Effector memory CD4-positive, alpha-beta T cell (primary cell): ENCODE measurements around the gene BLTP3A.

Experiments used
- DNase-seq, 3 donors: peaks; one replicate each; pipeline ENCODE4 v3.0.0-alpha.2; 2020
- H3K27ac ChIP-seq: 2 replicates; pipeline ENCODE4 v1.7.0; 2013; ENCODE audit warnings: mild to moderate bottlenecking, low read length, moderate library complexity; ENCODE audit not compliant: insufficient read depth, poor library complexity, severe bottlenecking
- H3K27me3 ChIP-seq: replicated peaks from 2 replicates; pipeline ENCODE4 v1.7.0; 2013; ENCODE audit warnings: mild to moderate bottlenecking, low read length; ENCODE audit not compliant: insufficient read depth, control insufficient read depth, poor library complexity, severe bottlenecking
- H3K36me3 ChIP-seq: 2 replicates; pipeline ENCODE4 v1.7.0; 2013; ENCODE audit warnings: mild to moderate bottlenecking, low read length, moderate library complexity; ENCODE audit not compliant: control insufficient read depth, insufficient read depth
- H3K4me1 ChIP-seq: 2 replicates; pipeline ENCODE4 v1.7.0; 2013; ENCODE audit warnings: low read length, mild to moderate bottlenecking; ENCODE audit not compliant: control insufficient read depth, insufficient read depth, poor library complexity, severe bottlenecking
- H3K4me3 ChIP-seq: 2 replicates; pipeline ENCODE4 v1.7.0; 2013; ENCODE audit warnings: low read length, low read depth, mild to moderate bottlenecking; ENCODE audit not compliant: insufficient read depth, poor library complexity, severe bottlenecking
- H3K9me3 ChIP-seq: 2 replicates; pipeline ENCODE4 v1.7.0; 2013; ENCODE audit warnings: mild to moderate bottlenecking, low read length, moderate library complexity; ENCODE audit not compliant: control insufficient read depth

The BLTP3A gene

DNA sequence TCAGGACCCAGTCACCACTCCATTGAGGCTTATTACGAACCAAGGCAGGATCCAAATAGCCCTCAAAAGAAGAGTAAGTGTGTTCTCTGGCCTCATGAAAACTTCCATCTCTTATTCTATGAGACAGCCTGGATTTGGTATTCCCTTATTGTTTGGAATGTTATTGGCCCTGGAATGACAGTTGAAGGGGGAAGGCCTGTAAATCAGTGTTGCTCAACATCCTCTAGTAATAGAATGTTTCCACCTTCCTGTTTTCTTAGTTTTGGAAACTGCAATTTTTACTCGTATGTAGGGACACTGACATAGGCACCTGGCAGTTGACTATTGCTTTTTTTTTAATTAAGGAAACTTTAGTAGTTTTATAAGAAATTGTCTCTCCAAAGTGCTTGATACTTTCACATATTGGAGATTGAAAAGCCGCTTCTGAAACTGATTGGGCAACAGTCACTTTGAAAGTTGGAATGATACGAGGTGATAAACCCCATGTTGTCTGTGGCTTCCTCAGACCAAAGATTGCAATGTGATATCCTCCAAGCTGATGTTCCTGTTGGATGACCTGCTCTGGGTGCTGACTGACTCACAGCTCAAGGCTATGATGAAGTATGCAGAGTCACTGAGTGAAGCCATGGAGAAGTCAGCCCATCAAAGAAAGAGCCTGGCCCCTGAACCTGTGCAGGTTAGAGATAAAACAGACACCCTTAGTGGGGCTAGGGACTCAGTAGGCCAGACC, 43.1 kb downstream of the BLTP3A start:
- H3K36me3 ChIP-seq, result peaks cover 22% of the 10 kb centered on the region
- no peaks in the 10 kb centered on the region for H3K9me3 ChIP-seq
- H3K4me3 ChIP-seq, result no peak overlapping the region
- H3K4me1 ChIP-seq, result no peaks in the 10 kb centered on the region
- no peak overlapping the region for H3K27ac ChIP-seq
- no peaks in the 10 kb centered on the region for H3K27me3 ChIP-seq
- no peak for DNase-seq

DNA sequence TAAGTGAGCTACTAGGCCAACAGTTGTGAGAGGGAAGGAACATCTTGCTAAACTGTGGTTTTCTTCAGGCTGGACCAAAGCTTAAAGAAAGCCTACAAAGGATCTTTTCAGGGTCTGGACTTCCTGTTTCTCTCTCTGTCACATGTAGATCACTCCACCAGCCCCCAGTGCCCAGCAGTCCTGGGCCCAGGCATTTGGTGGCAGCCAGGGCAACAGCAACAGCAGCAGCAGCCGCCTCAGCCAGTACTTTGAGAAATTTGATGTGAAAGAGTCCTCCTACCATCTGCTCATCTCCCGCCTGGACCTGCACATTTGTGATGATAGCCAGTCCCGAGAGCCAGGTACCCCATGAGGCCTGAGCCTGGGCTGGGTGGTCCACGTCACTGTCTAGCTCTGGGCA, 44.1 kb downstream of the BLTP3A start:
- Histone ChIP-seq H3K27me3 (no peaks in the 10 kb centered on the region), H3K9me3 (no peaks in the 10 kb centered on the region), H3K4me3 (no peak overlapping the region), H3K27ac (no peak overlapping the region), H3K4me1 (no peaks in the 10 kb centered on the region), H3K36me3 (peaks cover 22% of the 10 kb centered on the region)
- no peak for DNase-seq

DNA sequence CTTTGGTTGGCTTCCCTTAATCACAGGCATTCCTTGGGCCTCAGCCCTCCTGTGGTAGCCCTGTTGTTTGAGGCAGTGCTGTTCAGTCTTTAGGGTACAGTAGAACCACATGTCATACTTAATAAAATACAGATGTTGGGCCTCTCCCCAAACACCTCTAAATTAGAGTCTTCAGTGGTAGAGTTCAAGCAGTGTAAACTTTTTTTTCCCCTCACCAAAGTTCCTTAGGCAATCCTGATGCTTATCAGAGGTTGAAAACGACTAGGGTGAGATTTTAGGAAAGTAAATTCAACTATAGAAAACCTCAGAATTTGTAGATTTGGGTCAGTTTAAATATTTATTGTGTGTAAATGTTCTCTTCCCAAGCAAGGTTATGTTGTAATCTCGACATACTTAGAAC, 44.6 kb downstream of the BLTP3A start:
- H3K36me3 ChIP-seq, result peaks cover 22% of the 10 kb centered on the region
- H3K27ac ChIP-seq, result no peak overlapping the region
- no peaks in the 10 kb centered on the region for H3K9me3 ChIP-seq
- DNase-seq, result no peak
- H3K4me3 ChIP-seq, result no peak overlapping the region
- no peaks in the 10 kb centered on the region for H3K27me3 ChIP-seq
- no peaks in the 10 kb centered on the region for H3K4me1 ChIP-seq

DNA sequence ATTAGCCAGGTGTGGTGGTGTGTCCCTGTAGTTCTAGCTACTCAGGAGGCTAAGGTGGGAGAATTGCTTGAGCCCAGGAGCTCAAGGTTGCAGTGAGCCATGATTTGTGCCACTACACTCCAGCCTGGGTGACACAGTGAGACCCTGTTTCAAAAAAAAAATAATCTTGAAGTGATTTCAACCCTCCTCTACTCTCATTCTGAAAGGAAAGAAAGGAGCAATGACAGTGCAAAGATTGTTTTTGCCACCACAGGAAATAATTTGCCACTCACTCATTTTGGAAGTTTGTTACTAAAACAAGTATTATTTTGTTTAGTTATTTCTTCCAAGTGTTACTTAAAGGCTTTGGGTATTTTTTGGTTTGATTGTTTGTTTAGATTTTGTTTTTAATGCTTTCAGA, 45.6 kb downstream of the BLTP3A start:
- Histone ChIP-seq H3K9me3 (no peaks in the 10 kb centered on the region), H3K4me3 (no peak overlapping the region), H3K27ac (no peak overlapping the region), H3K36me3 (peaks cover 22% of the 10 kb centered on the region), H3K27me3 (no peaks in the 10 kb centered on the region), H3K4me1 (no peaks in the 10 kb centered on the region)
- DNase-seq, result no peak

DNA sequence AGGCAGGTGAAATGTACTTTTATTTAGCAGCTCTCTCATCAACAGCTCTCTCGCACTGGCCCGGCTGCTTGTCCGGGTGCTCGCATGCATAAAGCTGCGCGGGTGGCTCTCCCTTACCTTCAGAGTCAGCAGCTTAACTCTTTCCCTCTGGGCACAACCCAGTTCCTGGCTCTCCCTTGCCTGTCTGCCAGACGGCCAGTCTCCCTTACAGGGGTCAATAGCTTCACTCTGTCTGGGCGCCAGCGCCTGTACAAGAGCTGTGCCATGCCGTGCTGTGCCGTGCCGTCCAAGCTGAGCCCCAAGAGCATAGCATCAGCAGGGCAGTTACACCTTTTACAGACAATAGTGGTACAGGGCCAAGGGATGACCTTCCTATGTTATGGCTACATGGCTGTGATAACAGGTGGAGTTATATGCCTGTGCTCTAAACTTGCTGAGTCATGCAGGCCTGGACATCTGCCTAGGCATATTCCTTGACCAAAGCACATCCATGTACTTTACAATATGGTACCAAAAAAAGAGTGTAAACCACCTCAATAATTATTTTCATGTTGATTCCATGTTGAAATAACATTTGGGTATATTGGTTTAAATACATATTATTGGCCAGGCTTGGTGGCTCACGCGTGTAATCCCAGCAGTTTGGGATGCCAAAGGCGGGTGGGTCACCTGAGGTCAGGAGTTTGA, 47.9 kb downstream of the BLTP3A start:
- Histone ChIP-seq H3K9me3 (no peaks in the 10 kb centered on the region), H3K27ac (no peak overlapping the region), H3K27me3 (no peaks in the 10 kb centered on the region), H3K4me1 (no peaks in the 10 kb centered on the region), H3K4me3 (no peak overlapping the region), H3K36me3 (peaks cover 16% of the 10 kb centered on the region)
- no peak for DNase-seq
